Osteoblast (primary cell): ENCODE measurements around the gene GPRIN1. TPM values are rescaled to one million over a fixed set of nuclear protein-coding genes. Genes with fewer than 3 reads are reported as not detected.

ENCODE experiments used
- DNase-seq: peaks from one replicate; pipeline ENCODE4 v3.0.0; 2011; ENCODE audit warnings: low spot score, mixed read lengths; ENCODE audit not compliant: insufficient read length; ENCODE audit errors: missing footprints
- H2AFZ ChIP-seq: 2 replicates; pipeline ENCODE4 v1.6.0; 2011; ENCODE audit warnings: mild to moderate bottlenecking, low read length
- H3K27ac ChIP-seq: 2 replicates; pipeline ENCODE4 v1.5.1; 2011; ENCODE audit warnings: mild to moderate bottlenecking, low read depth, low read length, moderate library complexity
- H3K27me3 ChIP-seq: 2 replicates; pipeline ENCODE4 v1.6.0; 2012; ENCODE audit warnings: mild to moderate bottlenecking, control low read depth, inconsistent platforms, low read length, moderate library complexity; ENCODE audit not compliant: insufficient read depth
- H3K36me3 ChIP-seq: 2 replicates; pipeline ENCODE4 v1.5.1; 2011; ENCODE audit warnings: mild to moderate bottlenecking, low read length, control low read depth, moderate library complexity; ENCODE audit not compliant: insufficient read depth
- H3K4me1 ChIP-seq: 2 replicates; pipeline ENCODE4 v1.5.1; 2011; ENCODE audit warnings: mild to moderate bottlenecking, low read length, control low read depth, moderate library complexity; ENCODE audit not compliant: insufficient read depth
- H3K4me2 ChIP-seq: 2 replicates; pipeline ENCODE4 v1.6.0; 2011; ENCODE audit warnings: mild to moderate bottlenecking, low read length; ENCODE audit not compliant: insufficient read depth
- H3K4me3 ChIP-seq: fragments of 200-600 bp; sonication (generic); 3 replicates; pipeline ENCODE4 v1.5.1; 2012; ENCODE audit warnings: mild to moderate bottlenecking, low read length, inconsistent platforms; ENCODE audit not compliant: insufficient read depth
- H3K79me2 ChIP-seq: 2 replicates; pipeline ENCODE4 v1.6.0; 2012; ENCODE audit warnings: mild to moderate bottlenecking, low read length, control low read depth, inconsistent platforms; ENCODE audit not compliant: insufficient read depth
- H3K9me3 ChIP-seq: 2 replicates; pipeline ENCODE4 v1.5.1; 2011; ENCODE audit warnings: low read depth, low read length, control low read depth
- H4K20me1 ChIP-seq: 2 replicates; pipeline ENCODE4 v1.6.0; 2012; ENCODE audit warnings: mild to moderate bottlenecking, low read length, control low read depth; ENCODE audit not compliant: insufficient read depth
- CTCF ChIP-seq: IDR thresholded peaks from 2 replicates; pipeline ENCODE4 v1.5.1; 2011; ENCODE audit warnings: mild to moderate bottlenecking, low read depth, low read length, moderate library complexity; ENCODE audit errors: extremely low read depth
- total RNA-seq: library from RNA; depleted of rRNA; stranded (reverse); fragments of >200 nt; gene quantifications from 2 replicates; pipeline ENCODE4 v1.2.3, GENCODE V29; 2012

GPRIN1 gene
- total RNA-seq, 1 donor = 1.8 TPM

- no peaks in the 10 kb centered on the region for H3K9me3 ChIP-seq
- no peaks in the 10 kb centered on the region for H3K36me3 ChIP-seq
- no peak overlapping the region for H2AFZ ChIP-seq
- no peak overlapping the region for H3K27ac ChIP-seq
- no peak for DNase-seq
- no peaks in the 10 kb centered on the region for H3K4me1 ChIP-seq
- peaks cover 74% of the 10 kb centered on the region for H3K27me3 ChIP-seq
- H3K4me3 ChIP-seq = no peak overlapping the region
- H3K4me2 ChIP-seq = no peak overlapping the region
- TF ChIP-seq CTCF = no peak
- H4K20me1 ChIP-seq = peaks cover 6% of the 10 kb centered on the region
- H3K79me2 ChIP-seq = no peaks in the 10 kb centered on the region
These were observed 22.8 kb upstream of the GPRIN1 start for GRCh38 chr5:176632745-176633144.

GRCh38 chr5:176631383-176632200, 21.6 kb upstream of the GPRIN1 start:
- Histone ChIP-seq H2AFZ (no peak overlapping the region), H3K36me3 (no peaks in the 10 kb centered on the region)

GRCh38 chr5:176630681-176631222, 20.8 kb upstream of the GPRIN1 start:
- Histone ChIP-seq H3K4me2 (peak overlapping the region; percentile 76), H3K79me2 (no peaks in the 10 kb centered on the region), H3K4me3 (peak overlapping the region; percentile 61), H3K36me3 (no peaks in the 10 kb centered on the region), H3K9me3 (no peaks in the 10 kb centered on the region), H3K27me3 (peaks cover 85% of the 10 kb centered on the region), H3K4me1 (no peaks in the 10 kb centered on the region), H2AFZ (no peak overlapping the region), H4K20me1 (peaks cover 6% of the 10 kb centered on the region), H3K27ac (no peak overlapping the region)
- DNase-seq = no peak
- no peak for TF ChIP-seq CTCF

More at GRCh38 chr5:176631383-176632200, 21.6 kb upstream of the GPRIN1 start:
- H3K4me3 ChIP-seq = no peak overlapping the region
- no peak overlapping the region for H3K27ac ChIP-seq
- no peak for TF ChIP-seq CTCF
- no peaks in the 10 kb centered on the region for H3K4me1 ChIP-seq
- H3K4me2 ChIP-seq = no peak overlapping the region
- H3K9me3 ChIP-seq = no peaks in the 10 kb centered on the region
- peaks cover 78% of the 10 kb centered on the region for H3K27me3 ChIP-seq
- no peak for DNase-seq
- H3K79me2 ChIP-seq = no peaks in the 10 kb centered on the region
- H4K20me1 ChIP-seq = peaks cover 6% of the 10 kb centered on the region

- no peaks in the 10 kb centered on the region for H3K4me1 ChIP-seq
- TF ChIP-seq CTCF = no peak
- peak; percentile 95 for DNase-seq
- H4K20me1 ChIP-seq = peaks cover 6% of the 10 kb centered on the region
- H3K4me3 ChIP-seq = peak within 1 kb of the TSS; percentile 61
- H3K36me3 ChIP-seq = no peaks in the 10 kb centered on the region
- H3K27me3 ChIP-seq = peaks cover 85% of the 10 kb centered on the region
- H3K4me2 ChIP-seq = peak within 1 kb of the TSS; percentile 76
- no peak within 1 kb of the TSS for H3K27ac ChIP-seq
- no peak within 1 kb of the TSS for H2AFZ ChIP-seq
- H3K9me3 ChIP-seq = no peaks in the 10 kb centered on the region
- H3K79me2 ChIP-seq = no peaks in the 10 kb centered on the region
These were observed 20.1 kb upstream of the GPRIN1 start, which contains the start of the genes EIF4E1B and SNCB for GRCh38 chr5:176629853-176630680. Gene EIF4E1B (plus strand): TSS chr5:176630675. CDS start chr5:176642788, 12,113 bp downstream. Gene SNCB (minus strand): TSS chr5:176630534. CDS start chr5:176629654, 880 bp downstream.
